ENCODE data around the gene FBXO27. TPM values are rescaled to one million over a fixed set of nuclear protein-coding genes. Genes with fewer than 3 reads are reported as not detected.
"Not testable (repeated sequence)": the region's sequence is repeated elsewhere in the genome, so short reads cannot be mapped to it uniquely, and the experiment has no call there.

The FBXO27 gene
- total and polyA plus RNA-seq, 8 donors, result 3.3 to 11.9 (median 4.0) TPM

- intact Hi-C loops (cut with DNase I), result no loop called here
- ATAC-seq (no peak), DNase-seq (no peak)
- H3K4me3 ChIP-seq, result no peak overlapping the region
- no peak overlapping the region for H3K27ac ChIP-seq
- no peaks in the 10 kb centered on the region for H3K27me3 ChIP-seq
- H3K9me3 ChIP-seq, result no peaks in the 10 kb centered on the region
- TF ChIP-seq CTCF (IDR thresholded peaks at IDR 0.05), result no peak
- H3K36me3 ChIP-seq, result no peaks in the 10 kb centered on the region
- H3K4me1 ChIP-seq, result no peaks in the 10 kb centered on the region
These were observed 28.6 kb downstream of the FBXO27 start for GRCh38 chr19:39003796-39004195.

- intact Hi-C loops (cut with DNase I), result no loop called here
- no peaks in the 10 kb centered on the region for H3K4me1 ChIP-seq
These were observed 29.2 kb downstream of the FBXO27 start for GRCh38 chr19:39003188-39003587.

GRCh38 chr19:39001041-39001440, 31.3 kb downstream of the FBXO27 start:
- H3K27me3 ChIP-seq, result no peaks in the 10 kb centered on the region
- no peak overlapping the region for H3K27ac ChIP-seq
- DNase-seq (no peak), ATAC-seq (no peak)
- TF ChIP-seq CTCF (IDR thresholded peaks at IDR 0.05), result no peak
- intact Hi-C loops (cut with DNase I), result no loop called here
- no peaks in the 10 kb centered on the region for H3K36me3 ChIP-seq
- H3K9me3 ChIP-seq, result no peaks in the 10 kb centered on the region
- no peaks in the 10 kb centered on the region for H3K4me1 ChIP-seq
- no peak overlapping the region for H3K4me3 ChIP-seq

More at GRCh38 chr19:39003188-39003587, 29.2 kb downstream of the FBXO27 start:
- no peak overlapping the region for H3K4me3 ChIP-seq
- H3K27me3 ChIP-seq, result no peaks in the 10 kb centered on the region
- no peaks in the 10 kb centered on the region for H3K9me3 ChIP-seq
- H3K36me3 ChIP-seq, result no peaks in the 10 kb centered on the region
- ATAC-seq (no peak), DNase-seq (no peak)
- TF ChIP-seq CTCF (IDR thresholded peaks at IDR 0.05), result no peak
- H3K27ac ChIP-seq, result no peak overlapping the region

DNA sequence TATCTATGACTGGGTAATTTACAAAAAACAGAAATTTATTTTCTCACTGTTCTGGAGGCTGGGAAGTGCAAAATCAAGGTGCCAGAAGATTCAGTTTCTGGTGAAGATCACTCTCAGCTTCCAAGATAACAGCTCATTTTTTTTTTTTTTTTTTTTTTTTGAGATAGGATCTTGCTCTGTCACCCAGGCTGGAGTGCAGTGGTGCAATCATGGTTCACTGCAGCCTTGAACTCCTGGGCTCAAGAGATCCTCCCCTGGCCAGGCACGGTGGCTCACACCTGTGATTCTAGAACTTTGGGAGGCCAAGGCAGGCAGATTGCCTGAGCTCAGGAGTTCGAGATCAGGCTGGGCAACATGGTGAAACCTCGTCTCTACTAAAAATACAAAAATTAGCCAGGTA, 34.8 kb downstream of the FBXO27 start:
- H3K4me1 ChIP-seq; H3K27ac ChIP-seq; H3K36me3 ChIP-seq; intact Hi-C loops (cut with DNase I); H3K27me3 ChIP-seq; ATAC-seq; H3K4me3 ChIP-seq; H3K9me3 ChIP-seq; DNase-seq: not testable (repeated sequence)

GRCh38 chr19:38993271-38993670, 39.1 kb downstream of the FBXO27 start:
- Histone ChIP-seq H3K9me3 (no peaks in the 10 kb centered on the region), H3K27me3 (peaks cover 0 to 36% of the 10 kb centered on the region in 2 donors), H3K4me1 (no peaks in the 10 kb centered on the region), H3K4me3 (no peak overlapping the region), H3K36me3 (no peaks in the 10 kb centered on the region), H3K27ac (no peak overlapping the region)
- intact Hi-C loops (cut with DNase I), result no loop called here
- no peak for DNase-seq
- no peak for TF ChIP-seq CTCF (IDR thresholded peaks at IDR 0.05)
- ATAC-seq, result no peak

DNA sequence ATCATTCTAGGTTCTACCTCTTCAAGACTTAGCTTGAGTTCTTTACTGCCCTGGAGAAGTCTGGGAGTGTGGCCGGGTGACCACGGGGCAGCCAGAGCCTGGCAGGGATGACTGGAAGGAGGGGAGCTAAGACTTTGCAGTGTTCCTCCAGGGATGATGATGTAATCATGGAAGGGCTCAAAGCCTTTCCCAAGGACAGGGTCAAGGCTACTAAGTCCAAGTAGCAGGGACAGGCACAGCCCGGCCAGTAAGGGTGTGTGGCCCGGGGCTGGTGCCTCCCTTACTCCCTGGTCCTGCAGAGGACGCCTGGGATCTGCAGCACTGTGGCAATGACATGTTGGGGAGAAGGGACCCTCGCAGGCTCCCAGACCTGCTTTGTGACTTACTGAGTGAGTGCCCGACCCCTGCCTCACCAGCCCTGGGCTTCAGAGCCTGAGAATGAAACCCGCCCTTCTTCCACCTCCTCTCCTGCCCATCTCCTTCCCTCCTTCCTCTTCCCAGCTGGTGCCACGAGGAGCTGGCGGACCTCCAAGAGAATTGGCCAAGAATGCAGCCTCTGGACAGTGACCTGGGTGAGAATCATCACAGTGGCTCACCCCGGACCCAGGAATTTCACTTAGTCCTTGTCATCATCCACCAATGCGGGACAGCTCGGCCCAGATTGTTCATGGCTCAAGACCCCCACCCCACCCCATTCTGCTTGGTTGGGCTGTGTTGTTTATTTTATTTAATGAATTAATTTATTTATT, 41.2 kb downstream of the FBXO27 start:
- ATAC-seq (no peak), DNase-seq (no peak)
- TF ChIP-seq CTCF (IDR thresholded peaks at IDR 0.05), result no peak
- H3K9me3 ChIP-seq, result no peaks in the 10 kb centered on the region
- intact Hi-C loops (cut with DNase I), result no loop called here
- H3K4me3 ChIP-seq, result no peak overlapping the region
- H3K36me3 ChIP-seq, result no peaks in the 10 kb centered on the region
- H3K27me3 ChIP-seq, result peaks cover 0 to 44% of the 10 kb centered on the region in 2 donors
- H3K27ac ChIP-seq, result no peak overlapping the region
- no peaks in the 10 kb centered on the region for H3K4me1 ChIP-seq

DNA sequence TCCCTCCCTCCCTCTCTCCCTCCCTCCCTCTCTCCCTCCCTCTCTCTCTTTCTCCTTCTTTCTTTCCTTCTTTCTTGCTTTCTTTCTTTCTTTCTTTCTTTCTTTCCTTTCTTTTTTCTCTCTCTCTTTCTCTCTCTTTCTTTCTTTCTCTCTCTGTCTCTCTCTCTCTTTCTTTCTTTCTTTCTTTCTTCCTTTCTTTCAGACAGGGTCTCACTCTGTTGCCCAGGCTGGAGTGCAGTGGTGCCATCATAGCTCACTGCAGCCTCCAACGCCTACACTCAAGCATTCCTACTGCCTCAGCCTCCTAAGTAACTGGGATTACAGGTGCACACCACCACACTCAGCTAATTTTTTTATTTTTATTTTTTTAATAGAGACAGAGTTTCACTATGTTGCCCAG, 42.7 kb downstream of the FBXO27 start:
- H3K27ac ChIP-seq; H3K36me3 ChIP-seq; H3K4me1 ChIP-seq; ATAC-seq; H3K9me3 ChIP-seq; intact Hi-C loops (cut with DNase I); DNase-seq; H3K4me3 ChIP-seq: not testable (repeated sequence)
- peaks cover 0 to 52% of the 10 kb centered on the region in 2 donors for H3K27me3 ChIP-seq
